COR-L47 (cell line): ENCODE data around the gene EGFL8.

Source experiments
- DNase-seq: peaks from one replicate; lab custom pipeline; 2025; lab: John Stamatoyannopoulos, UW

Gene EGFL8

GRCh38 chr6:32168350-32168749 lies 4.0 kb downstream of the EGFL8 start:
- DNase-seq = no peak

GRCh38 chr6:32168807-32169591 lies 4.6 kb downstream of the EGFL8 start:
- no peak for DNase-seq

- DNase-seq = no peak
These were observed 5.9 kb downstream of the EGFL8 start for GRCh38 chr6:32170294-32170693.

GRCh38 chr6:32171234-32171633 lies 6.8 kb downstream of the EGFL8 start:
- DNase-seq = no peak

- DNase-seq = no peak
These were observed 8.8 kb downstream of the EGFL8 start for GRCh38 chr6:32173051-32173727.

- DNase-seq = no peak
These were observed 10.0 kb downstream of the EGFL8 start for GRCh38 chr6:32174416-32174815.

GRCh38 chr6:32175322-32175710 lies 10.9 kb downstream of the EGFL8 start:
- no peak for DNase-seq

GRCh38 chr6:32175711-32176475 lies 11.5 kb downstream of the EGFL8 start, which contains the start of gene AGPAT1:
AGPAT1 (minus strand) TSS chr6:32176084; CDS start chr6:32171496, 4,588 bp downstream.
- peak; percentile 95 for DNase-seq

GRCh38 chr6:32176476-32177182 lies 12.2 kb downstream of the EGFL8 start:
- no peak for DNase-seq

GRCh38 chr6:32177183-32177787 lies 12.9 kb downstream of the EGFL8 start:
- peak; percentile 67 for DNase-seq

- DNase-seq = peak; percentile 100
These were observed 13.6 kb downstream of the EGFL8 start, which contains the start of gene RNF5 for GRCh38 chr6:32177788-32178546. RNF5 (plus strand) TSS chr6:32178405; CDS start chr6:32178512, 107 bp downstream.

- DNase-seq = no peak
These were observed 14.4 kb downstream of the EGFL8 start for GRCh38 chr6:32178547-32179440.

- no peak for DNase-seq
These were observed 15.5 kb downstream of the EGFL8 start for GRCh38 chr6:32179766-32180405.

- DNase-seq = no peak
These were observed 16.8 kb downstream of the EGFL8 start for GRCh38 chr6:32181148-32181702.

- no peak for DNase-seq
These were observed 17.6 kb downstream of the EGFL8 start for GRCh38 chr6:32181915-32182529.

- DNase-seq = no peak
These were observed 18.2 kb downstream of the EGFL8 start for GRCh38 chr6:32182555-32182981.

- DNase-seq = no peak
These were observed 18.6 kb downstream of the EGFL8 start for GRCh38 chr6:32183030-32183429.

- no peak for DNase-seq
These were observed 19.2 kb downstream of the EGFL8 start for GRCh38 chr6:32183483-32184083.
